ENCODE results near the gene SH2D7. TPM values are rescaled to one million over a fixed set of nuclear protein-coding genes. Genes with fewer than 3 reads are reported as not detected.

SH2D7 gene
- polyA plus RNA-seq, 1 of the 3 experiments (the other 2 are of a cell fraction), result not detected

DNA sequence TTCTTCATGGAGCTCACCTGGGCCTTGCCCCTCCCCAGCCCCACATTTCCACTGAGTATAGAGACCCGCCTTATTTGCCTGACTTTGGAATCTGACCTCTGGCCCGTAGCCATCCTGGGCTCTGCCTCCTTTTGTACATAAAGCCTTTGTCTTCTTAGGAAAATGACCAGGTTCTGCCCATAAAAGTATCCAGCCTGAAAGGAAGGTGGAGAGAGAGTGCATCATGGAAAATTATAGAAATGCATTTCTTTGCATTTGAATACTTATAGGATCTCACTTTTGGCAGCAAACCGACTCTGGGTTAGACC, 3.6 kb upstream of the SH2D7 start:
- Histone ChIP-seq H3K9me2 (no peaks in the 10 kb centered on the region), H3F3A (replicated peaks; ENCODE audit: insufficient read depth) (no peaks in the 10 kb centered on the region), H3K4me2 (no peak overlapping the region), H3K27me3 (ENCODE audit: insufficient read depth) (no peaks in the 10 kb centered on the region), H3K9me3 (no peaks in the 10 kb centered on the region), H4K20me1 (ENCODE audit: insufficient read depth) (no peaks in the 10 kb centered on the region), H3K4me3 (ENCODE audit: low read depth in 2 of 2, low read length in 1 of 2) (no peak overlapping the region), H2AFZ (ENCODE audit: low read depth) (no peak overlapping the region), H3K79me2 (ENCODE audit: insufficient read depth) (no peaks in the 10 kb centered on the region), H3K9ac (no peak overlapping the region), H3K36me3 (replicated peaks in 1 of 2; ENCODE audit: control insufficient read depth in 1 of 2, insufficient read depth in 2 of 2, low read length in 1 of 2) (no peaks in the 10 kb centered on the region), H3K4me1 (ENCODE audit: control insufficient read depth in 1 of 2, insufficient read depth in 2 of 2, low read depth in 1 of 2, low read length in 1 of 2) (peaks cover 13 to 28% of the 10 kb centered on the region in 2 experiments; a peak in 3 of 4 replicates), H3K27ac (ENCODE audit: low read depth in 2 of 2, low read length in 1 of 2) (no peak overlapping the region)
- CTCF ChIA-PET, result no interaction called here
- 66% methylated on average over 3 of the region's 3 CpGs for WGBS (ENCODE audit: low lambda C conversion rate)
- no peak for DNase-seq
- POLR2A ChIA-PET, result no interaction called here
- TF ChIP-seq RXRA (IDR thresholded peaks at IDR 0.05; ENCODE audit: borderline replicate concordance, low read depth) (no peak), TCF12 (IDR thresholded peaks at IDR 0.05) (no peak)

DNA sequence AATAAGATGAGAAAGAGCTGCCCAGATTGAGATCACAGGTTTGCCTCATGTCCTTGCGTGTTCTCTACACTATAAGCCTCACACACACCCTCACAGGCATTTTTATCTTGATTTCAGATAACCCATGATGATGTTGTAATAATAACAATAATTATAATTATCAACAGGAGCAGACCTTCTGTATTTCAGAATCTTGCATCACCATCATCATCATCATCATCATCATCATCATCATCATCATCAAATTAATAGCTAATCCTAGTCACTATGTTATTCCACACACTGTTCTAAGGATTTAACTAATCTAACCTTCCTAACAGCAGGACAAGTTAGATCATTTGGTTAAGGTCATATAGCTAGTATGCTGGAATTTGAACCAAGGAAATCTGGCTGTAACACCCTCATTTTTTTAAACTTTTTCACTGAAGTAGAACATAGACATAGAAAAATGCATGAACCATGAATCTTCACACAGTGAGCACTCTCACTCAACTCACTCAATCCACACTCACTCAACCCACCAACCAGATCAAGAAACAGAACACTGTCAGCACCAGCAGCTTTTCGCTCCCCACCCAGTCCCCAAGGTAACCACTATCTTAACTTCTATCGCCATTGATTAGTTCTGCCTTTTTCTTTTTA, 1.8 kb upstream of the SH2D7 start:
- WGBS (ENCODE audit: low lambda C conversion rate), result 92% methylated on average over 3 of the region's 3 CpGs
- ChIA-PET POLR2A (no interaction called here), CTCF (interaction anchor here (1.1 to 1.7 kb wide), 4 partner anchors 18 to 220 kb away, joined by 3 to 11 read pairs (median 4); no protein-coding TSS in a partner anchor)
- H3K4me2 ChIP-seq, result no peak overlapping the region
- no peak for DNase-seq
- no peak overlapping the region for H3K4me3 ChIP-seq (ENCODE audit: low read depth in 2 of 2, low read length in 1 of 2)
- H3K27me3 ChIP-seq (ENCODE audit: insufficient read depth), result no peaks in the 10 kb centered on the region
- no peak overlapping the region for H2AFZ ChIP-seq (ENCODE audit: low read depth)
- peaks cover 9 to 24% of the 10 kb centered on the region in 2 experiments; a peak in 3 of 4 replicates for H3K4me1 ChIP-seq (ENCODE audit: control insufficient read depth in 1 of 2, insufficient read depth in 2 of 2, low read depth in 1 of 2, low read length in 1 of 2)
- TF ChIP-seq, protein P1, sequence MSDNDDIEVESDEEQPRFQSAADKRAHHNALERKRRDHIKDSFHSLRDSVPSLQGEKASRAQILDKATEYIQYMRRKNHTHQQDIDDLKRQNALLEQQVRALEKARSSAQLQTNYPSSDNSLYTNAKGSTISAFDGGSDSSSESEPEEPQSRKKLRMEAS (IDR thresholded peaks at IDR 0.05; ENCODE audit: low read depth), result no peak
- TF ChIP-seq POLR2AphosphoS5 (IDR thresholded peaks at IDR 0.05; ENCODE audit: low read depth, low read length) (no peak), RFX5 (IDR thresholded peaks at IDR 0.05; ENCODE audit: low read length) (no peak), FOSL2 (IDR thresholded peaks at IDR 0.05; ENCODE audit: borderline replicate concordance, low read depth) (no peak), ELF1 (IDR thresholded peaks at IDR 0.05) (no peak), JUND (IDR thresholded peaks at IDR 0.05) (no peak), FOXM1 (IDR thresholded peaks at IDR 0.05; ENCODE audit: low read depth) (no peak), MEF2A (IDR thresholded peaks at IDR 0.05; ENCODE audit: borderline replicate concordance, low read depth) (no peak), TCF12 (IDR thresholded peaks at IDR 0.05) (no peak), NFIC (IDR thresholded peaks at IDR 0.05; ENCODE audit: borderline replicate concordance) (no peak), TAF1 (IDR thresholded peaks at IDR 0.05; ENCODE audit: borderline replicate concordance, low read depth, low read length) (no peak), EZH2phosphoT487 (IDR thresholded peaks at IDR 0.05; ENCODE audit: borderline replicate concordance, low read depth) (no peak), CHD2 (IDR thresholded peaks at IDR 0.05; ENCODE audit: low read length, partially characterized antibody) (no peak), RXRA (IDR thresholded peaks at IDR 0.05; ENCODE audit: borderline replicate concordance, low read depth) (no peak)
- TF ChIP-seq, protein P2, sequence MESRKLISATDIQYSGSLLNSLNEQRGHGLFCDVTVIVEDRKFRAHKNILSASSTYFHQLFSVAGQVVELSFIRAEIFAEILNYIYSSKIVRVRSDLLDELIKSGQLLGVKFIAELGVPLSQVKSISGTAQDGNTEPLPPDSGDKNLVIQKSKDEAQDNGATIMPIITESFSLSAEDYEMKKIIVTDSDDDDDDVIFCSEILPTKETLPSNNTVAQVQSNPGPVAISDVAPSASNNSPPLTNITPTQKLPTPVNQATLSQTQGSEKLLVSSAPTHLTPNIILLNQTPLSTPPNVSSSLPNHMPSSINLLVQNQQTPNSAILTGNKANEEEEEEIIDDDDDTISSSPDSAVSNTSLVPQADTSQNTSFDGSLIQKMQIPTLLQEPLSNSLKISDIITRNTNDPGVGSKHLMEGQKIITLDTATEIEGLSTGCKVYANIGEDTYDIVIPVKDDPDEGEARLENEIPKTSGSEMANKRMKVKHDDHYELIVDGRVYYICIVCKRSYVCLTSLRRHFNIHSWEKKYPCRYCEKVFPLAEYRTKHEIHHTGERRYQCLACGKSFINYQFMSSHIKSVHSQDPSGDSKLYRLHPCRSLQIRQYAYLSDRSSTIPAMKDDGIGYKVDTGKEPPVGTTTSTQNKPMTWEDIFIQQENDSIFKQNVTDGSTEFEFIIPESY (IDR thresholded peaks at IDR 0.05; ENCODE audit: borderline replicate concordance, low read depth), result no peak
- TF ChIP-seq, protein P3, sequence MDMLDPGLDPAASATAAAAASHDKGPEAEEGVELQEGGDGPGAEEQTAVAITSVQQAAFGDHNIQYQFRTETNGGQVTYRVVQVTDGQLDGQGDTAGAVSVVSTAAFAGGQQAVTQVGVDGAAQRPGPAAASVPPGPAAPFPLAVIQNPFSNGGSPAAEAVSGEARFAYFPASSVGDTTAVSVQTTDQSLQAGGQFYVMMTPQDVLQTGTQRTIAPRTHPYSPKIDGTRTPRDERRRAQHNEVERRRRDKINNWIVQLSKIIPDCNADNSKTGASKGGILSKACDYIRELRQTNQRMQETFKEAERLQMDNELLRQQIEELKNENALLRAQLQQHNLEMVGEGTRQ (IDR thresholded peaks at IDR 0.05; ENCODE audit: borderline replicate concordance, low read depth, low read length), result no peak
- TF ChIP-seq, protein P4, sequence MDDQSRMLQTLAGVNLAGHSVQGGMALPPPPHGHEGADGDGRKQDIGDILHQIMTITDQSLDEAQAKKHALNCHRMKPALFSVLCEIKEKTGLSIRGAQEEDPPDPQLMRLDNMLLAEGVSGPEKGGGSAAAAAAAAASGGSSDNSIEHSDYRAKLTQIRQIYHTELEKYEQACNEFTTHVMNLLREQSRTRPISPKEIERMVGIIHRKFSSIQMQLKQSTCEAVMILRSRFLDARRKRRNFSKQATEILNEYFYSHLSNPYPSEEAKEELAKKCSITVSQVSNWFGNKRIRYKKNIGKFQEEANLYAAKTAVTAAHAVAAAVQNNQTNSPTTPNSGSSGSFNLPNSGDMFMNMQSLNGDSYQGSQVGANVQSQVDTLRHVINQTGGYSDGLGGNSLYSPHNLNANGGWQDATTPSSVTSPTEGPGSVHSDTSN (IDR thresholded peaks at IDR 0.05), result no peak
- TF ChIP-seq, protein P5, sequence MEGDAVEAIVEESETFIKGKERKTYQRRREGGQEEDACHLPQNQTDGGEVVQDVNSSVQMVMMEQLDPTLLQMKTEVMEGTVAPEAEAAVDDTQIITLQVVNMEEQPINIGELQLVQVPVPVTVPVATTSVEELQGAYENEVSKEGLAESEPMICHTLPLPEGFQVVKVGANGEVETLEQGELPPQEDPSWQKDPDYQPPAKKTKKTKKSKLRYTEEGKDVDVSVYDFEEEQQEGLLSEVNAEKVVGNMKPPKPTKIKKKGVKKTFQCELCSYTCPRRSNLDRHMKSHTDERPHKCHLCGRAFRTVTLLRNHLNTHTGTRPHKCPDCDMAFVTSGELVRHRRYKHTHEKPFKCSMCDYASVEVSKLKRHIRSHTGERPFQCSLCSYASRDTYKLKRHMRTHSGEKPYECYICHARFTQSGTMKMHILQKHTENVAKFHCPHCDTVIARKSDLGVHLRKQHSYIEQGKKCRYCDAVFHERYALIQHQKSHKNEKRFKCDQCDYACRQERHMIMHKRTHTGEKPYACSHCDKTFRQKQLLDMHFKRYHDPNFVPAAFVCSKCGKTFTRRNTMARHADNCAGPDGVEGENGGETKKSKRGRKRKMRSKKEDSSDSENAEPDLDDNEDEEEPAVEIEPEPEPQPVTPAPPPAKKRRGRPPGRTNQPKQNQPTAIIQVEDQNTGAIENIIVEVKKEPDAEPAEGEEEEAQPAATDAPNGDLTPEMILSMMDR (IDR thresholded peaks at IDR 0.05), result no peak
- no peak overlapping the region for H3K27ac ChIP-seq (ENCODE audit: low read depth in 2 of 2, low read length in 1 of 2)
- no peaks in the 10 kb centered on the region for H3K36me3 ChIP-seq (replicated peaks in 1 of 2; ENCODE audit: control insufficient read depth in 1 of 2, insufficient read depth in 2 of 2, low read length in 1 of 2)
- H3K9me2 ChIP-seq, result no peaks in the 10 kb centered on the region
- H3K9me3 ChIP-seq, result no peaks in the 10 kb centered on the region
- H4K20me1 ChIP-seq (ENCODE audit: insufficient read depth), result no peaks in the 10 kb centered on the region
- no peak overlapping the region for H3K9ac ChIP-seq
- H3F3A ChIP-seq (replicated peaks; ENCODE audit: insufficient read depth), result no peaks in the 10 kb centered on the region
- no peaks in the 10 kb centered on the region for H3K79me2 ChIP-seq (ENCODE audit: insufficient read depth)

Measured in SK-N-SH (cell line).